HEK293 (cell line): ENCODE measurements around the gene MYRIP.

Experiments used
- KLF9 ChIP-seq: fragments of 450-650 bp; formaldehyde crosslinking; IDR thresholded peaks from 2 replicates; pipeline ENCODE4 v1.5.1; 2016; ENCODE audit warnings: missing biosample characterization, missing genetic modification characterization, low read depth
- RBAK ChIP-seq: fragments of 450-650 bp; formaldehyde crosslinking; IDR thresholded peaks from 2 replicates; pipeline ENCODE4 v1.5.1; 2016; ENCODE audit warnings: missing biosample characterization, missing genetic modification characterization
- SP2 ChIP-seq: fragments of 450-650 bp; formaldehyde crosslinking; IDR thresholded peaks from 2 replicates; pipeline ENCODE4 v1.5.1; 2016; ENCODE audit warnings: missing biosample characterization, missing genetic modification characterization
- ZNF514 ChIP-seq: fragments of 450-650 bp; formaldehyde crosslinking; IDR thresholded peaks from 2 replicates; pipeline ENCODE4 v1.5.1; 2016; ENCODE audit warnings: missing biosample characterization, missing genetic modification characterization
- ZSCAN18 ChIP-seq: fragments of 450-650 bp; formaldehyde crosslinking; IDR thresholded peaks from 2 replicates; pipeline ENCODE4 v1.5.1; 2016; ENCODE audit warnings: missing biosample characterization, missing genetic modification characterization
- TF ChIP-seq, protein P1 (sequence below): fragments of 450-650 bp; formaldehyde crosslinking; IDR thresholded peaks from 2 replicates; pipeline ENCODE4 v1.5.1; 2016; ENCODE audit warnings: missing biosample characterization, missing genetic modification characterization
- TF ChIP-seq, protein P2 (sequence below): fragments of 450-650 bp; formaldehyde crosslinking; IDR thresholded peaks from 2 replicates; pipeline ENCODE4 v1.5.1; 2016; ENCODE audit warnings: missing biosample characterization, missing genetic modification characterization
- TF ChIP-seq, protein P3 (sequence below): fragments of 450-650 bp; formaldehyde crosslinking; IDR thresholded peaks from 2 replicates; pipeline ENCODE4 v1.5.1; 2017; ENCODE audit warnings: missing biosample characterization, missing genetic modification characterization
- TF ChIP-seq, protein P4 (sequence below): fragments of 450-650 bp; formaldehyde crosslinking; IDR thresholded peaks from 2 replicates; pipeline ENCODE4 v1.5.1; 2016; ENCODE audit warnings: missing biosample characterization, missing genetic modification characterization
- TF ChIP-seq, protein P5 (sequence below): fragments of 450-650 bp; formaldehyde crosslinking; conservative IDR thresholded peaks from 2 replicates; pipeline ENCODE4 v1.5.1; 2016; ENCODE audit warnings: low read depth, missing biosample characterization, missing genetic modification characterization
- TF ChIP-seq, protein P6 (sequence below): fragments of 450-650 bp; formaldehyde crosslinking; IDR thresholded peaks from 2 replicates; pipeline ENCODE4 v1.5.1; 2016; ENCODE audit warnings: missing biosample characterization, missing genetic modification characterization

GRCh38 chr3:39937315-39937714, 127.9 kb downstream of the MYRIP start:
- TF ChIP-seq KLF9 (tag by site-specific recombination): no peak
- TF ChIP-seq SP2 (tag by site-specific recombination): no peak
- no peak for TF ChIP-seq ZSCAN18 (tag by site-specific recombination)
- TF ChIP-seq, protein P1, sequence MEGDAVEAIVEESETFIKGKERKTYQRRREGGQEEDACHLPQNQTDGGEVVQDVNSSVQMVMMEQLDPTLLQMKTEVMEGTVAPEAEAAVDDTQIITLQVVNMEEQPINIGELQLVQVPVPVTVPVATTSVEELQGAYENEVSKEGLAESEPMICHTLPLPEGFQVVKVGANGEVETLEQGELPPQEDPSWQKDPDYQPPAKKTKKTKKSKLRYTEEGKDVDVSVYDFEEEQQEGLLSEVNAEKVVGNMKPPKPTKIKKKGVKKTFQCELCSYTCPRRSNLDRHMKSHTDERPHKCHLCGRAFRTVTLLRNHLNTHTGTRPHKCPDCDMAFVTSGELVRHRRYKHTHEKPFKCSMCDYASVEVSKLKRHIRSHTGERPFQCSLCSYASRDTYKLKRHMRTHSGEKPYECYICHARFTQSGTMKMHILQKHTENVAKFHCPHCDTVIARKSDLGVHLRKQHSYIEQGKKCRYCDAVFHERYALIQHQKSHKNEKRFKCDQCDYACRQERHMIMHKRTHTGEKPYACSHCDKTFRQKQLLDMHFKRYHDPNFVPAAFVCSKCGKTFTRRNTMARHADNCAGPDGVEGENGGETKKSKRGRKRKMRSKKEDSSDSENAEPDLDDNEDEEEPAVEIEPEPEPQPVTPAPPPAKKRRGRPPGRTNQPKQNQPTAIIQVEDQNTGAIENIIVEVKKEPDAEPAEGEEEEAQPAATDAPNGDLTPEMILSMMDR (tag by site-specific recombination): no peak
- TF ChIP-seq, protein P2, sequence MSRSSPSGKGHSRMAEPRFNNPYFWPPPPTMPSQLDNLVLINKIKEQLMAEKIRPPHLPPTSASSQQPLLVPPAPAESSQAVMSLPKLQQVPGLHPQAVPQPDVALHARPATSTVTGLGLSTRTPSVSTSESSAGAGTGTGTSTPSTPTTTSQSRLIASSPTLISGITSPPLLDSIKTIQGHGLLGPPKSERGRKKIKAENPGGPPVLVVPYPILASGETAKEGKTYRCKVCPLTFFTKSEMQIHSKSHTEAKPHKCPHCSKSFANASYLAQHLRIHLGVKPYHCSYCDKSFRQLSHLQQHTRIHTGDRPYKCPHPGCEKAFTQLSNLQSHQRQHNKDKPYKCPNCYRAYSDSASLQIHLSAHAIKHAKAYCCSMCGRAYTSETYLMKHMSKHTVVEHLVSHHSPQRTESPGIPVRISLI: no peak
- TF ChIP-seq, protein P3, sequence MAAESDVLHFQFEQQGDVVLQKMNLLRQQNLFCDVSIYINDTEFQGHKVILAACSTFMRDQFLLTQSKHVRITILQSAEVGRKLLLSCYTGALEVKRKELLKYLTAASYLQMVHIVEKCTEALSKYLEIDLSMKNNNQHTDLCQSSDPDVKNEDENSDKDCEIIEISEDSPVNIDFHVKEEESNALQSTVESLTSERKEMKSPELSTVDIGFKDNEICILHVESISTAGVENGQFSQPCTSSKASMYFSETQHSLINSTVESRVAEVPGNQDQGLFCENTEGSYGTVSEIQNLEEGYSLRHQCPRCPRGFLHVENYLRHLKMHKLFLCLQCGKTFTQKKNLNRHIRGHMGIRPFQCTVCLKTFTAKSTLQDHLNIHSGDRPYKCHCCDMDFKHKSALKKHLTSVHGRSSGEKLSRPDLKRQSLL (tag by site-specific recombination): no peak
- TF ChIP-seq, protein P4, sequence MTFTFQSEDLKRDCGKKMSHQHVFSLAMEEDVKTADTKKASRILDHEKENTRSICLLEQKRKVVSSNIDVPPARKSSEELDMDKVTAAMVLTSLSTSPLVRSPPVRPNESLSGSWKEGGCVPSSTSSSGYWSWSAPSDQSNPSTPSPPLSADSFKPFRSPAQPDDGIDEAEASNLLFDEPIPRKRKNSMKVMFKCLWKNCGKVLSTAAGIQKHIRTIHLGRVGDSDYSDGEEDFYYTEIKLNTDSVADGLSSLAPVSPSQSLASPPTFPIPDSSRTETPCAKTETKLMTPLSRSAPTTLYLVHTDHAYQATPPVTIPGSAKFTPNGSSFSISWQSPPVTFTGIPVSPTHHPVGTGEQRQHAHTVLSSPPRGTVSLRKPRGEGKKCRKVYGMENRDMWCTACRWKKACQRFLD: no peak
- TF ChIP-seq, protein P5, sequence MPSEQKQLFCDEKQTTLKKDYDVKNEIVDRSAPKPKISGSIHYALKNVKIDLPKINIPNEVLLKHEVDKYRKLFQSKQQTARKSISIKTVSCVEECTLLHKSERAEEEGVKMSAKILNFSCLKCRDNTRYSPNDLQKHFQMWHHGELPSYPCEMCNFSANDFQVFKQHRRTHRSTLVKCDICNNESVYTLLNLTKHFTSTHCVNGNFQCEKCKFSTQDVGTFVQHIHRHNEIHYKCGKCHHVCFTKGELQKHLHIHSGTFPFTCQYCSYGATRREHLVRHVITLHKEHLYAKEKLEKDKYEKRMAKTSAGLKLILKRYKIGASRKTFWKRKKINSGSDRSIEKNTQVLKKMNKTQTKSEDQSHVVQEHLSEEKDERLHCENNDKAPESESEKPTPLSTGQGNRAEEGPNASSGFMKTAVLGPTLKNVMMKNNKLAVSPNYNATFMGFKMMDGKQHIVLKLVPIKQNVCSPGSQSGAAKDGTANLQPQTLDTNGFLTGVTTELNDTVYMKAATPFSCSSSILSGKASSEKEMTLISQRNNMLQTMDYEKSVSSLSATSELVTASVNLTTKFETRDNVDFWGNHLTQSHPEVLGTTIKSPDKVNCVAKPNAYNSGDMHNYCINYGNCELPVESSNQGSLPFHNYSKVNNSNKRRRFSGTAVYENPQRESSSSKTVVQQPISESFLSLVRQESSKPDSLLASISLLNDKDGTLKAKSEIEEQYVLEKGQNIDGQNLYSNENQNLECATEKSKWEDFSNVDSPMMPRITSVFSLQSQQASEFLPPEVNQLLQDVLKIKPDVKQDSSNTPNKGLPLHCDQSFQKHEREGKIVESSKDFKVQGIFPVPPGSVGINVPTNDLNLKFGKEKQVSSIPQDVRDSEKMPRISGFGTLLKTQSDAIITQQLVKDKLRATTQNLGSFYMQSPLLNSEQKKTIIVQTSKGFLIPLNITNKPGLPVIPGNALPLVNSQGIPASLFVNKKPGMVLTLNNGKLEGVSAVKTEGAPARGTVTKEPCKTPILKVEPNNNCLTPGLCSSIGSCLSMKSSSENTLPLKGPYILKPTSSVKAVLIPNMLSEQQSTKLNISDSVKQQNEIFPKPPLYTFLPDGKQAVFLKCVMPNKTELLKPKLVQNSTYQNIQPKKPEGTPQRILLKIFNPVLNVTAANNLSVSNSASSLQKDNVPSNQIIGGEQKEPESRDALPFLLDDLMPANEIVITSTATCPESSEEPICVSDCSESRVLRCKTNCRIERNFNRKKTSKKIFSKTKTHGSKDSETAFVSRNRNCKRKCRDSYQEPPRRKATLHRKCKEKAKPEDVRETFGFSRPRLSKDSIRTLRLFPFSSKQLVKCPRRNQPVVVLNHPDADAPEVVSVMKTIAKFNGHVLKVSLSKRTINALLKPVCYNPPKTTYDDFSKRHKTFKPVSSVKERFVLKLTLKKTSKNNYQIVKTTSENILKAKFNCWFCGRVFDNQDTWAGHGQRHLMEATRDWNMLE (tag by site-specific recombination): no peak
- TF ChIP-seq, protein P6, sequence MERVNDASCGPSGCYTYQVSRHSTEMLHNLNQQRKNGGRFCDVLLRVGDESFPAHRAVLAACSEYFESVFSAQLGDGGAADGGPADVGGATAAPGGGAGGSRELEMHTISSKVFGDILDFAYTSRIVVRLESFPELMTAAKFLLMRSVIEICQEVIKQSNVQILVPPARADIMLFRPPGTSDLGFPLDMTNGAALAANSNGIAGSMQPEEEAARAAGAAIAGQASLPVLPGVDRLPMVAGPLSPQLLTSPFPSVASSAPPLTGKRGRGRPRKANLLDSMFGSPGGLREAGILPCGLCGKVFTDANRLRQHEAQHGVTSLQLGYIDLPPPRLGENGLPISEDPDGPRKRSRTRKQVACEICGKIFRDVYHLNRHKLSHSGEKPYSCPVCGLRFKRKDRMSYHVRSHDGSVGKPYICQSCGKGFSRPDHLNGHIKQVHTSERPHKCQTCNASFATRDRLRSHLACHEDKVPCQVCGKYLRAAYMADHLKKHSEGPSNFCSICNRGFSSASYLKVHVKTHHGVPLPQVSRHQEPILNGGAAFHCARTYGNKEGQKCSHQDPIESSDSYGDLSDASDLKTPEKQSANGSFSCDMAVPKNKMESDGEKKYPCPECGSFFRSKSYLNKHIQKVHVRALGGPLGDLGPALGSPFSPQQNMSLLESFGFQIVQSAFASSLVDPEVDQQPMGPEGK (tag by site-specific recombination): no peak
- no peak for TF ChIP-seq ZNF514 (tag by site-specific recombination)
- TF ChIP-seq RBAK (tag by site-specific recombination): no peak
